ENCODE measurements around the gene BMS1. TPM values are rescaled to one million over a fixed set of nuclear protein-coding genes. Genes with fewer than 3 reads are reported as not detected.

Gene BMS1
- total RNA-seq, 1 experiment from 2014 or later = 25.9 TPM

DNA sequence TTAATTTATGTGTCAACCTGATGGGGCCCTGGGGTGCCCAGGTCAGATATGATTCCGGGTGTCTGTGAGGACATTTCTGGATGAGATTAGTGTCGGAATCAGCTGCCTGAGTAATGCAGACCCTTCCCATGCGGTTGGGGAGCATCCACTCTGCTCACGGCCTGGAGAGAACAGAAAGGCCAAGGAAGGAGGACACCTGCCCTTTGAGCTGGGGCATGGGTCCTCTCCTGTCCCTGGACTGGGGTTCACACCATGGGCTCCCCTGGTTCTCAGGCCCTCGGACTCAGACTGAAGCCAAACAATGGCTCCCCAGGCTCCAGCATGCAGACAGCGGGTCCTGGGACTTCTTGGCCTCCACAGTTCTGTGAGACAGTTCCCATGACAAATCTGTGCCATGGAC lies 94.3 kb downstream of the BMS1 start:
- Mint-ChIP-seq H3K9me3 (ENCODE audit: low read depth, unreplicated experiment) (peaks cover 3% of the 10 kb centered on the region), H3K27me3 (ENCODE audit: unreplicated experiment) (peaks cover 72% of the 10 kb centered on the region), H3K36me3 (ENCODE audit: insufficient read depth, unreplicated experiment) (no peaks in the 10 kb centered on the region), H3K27ac (ENCODE audit: unreplicated experiment) (no peak overlapping the region), H3K4me3 (ENCODE audit: low read depth, unreplicated experiment) (no peak overlapping the region), H3K4me1 (ENCODE audit: low read depth, unreplicated experiment) (no peaks in the 10 kb centered on the region)
- intact Hi-C loops (cut with micrococcal nuclease; ENCODE audit: unreplicated experiment) = no loop called here
- BruUV-seq (replicated peaks) = no TSS peak
- TF ChIP-seq, protein P1, sequence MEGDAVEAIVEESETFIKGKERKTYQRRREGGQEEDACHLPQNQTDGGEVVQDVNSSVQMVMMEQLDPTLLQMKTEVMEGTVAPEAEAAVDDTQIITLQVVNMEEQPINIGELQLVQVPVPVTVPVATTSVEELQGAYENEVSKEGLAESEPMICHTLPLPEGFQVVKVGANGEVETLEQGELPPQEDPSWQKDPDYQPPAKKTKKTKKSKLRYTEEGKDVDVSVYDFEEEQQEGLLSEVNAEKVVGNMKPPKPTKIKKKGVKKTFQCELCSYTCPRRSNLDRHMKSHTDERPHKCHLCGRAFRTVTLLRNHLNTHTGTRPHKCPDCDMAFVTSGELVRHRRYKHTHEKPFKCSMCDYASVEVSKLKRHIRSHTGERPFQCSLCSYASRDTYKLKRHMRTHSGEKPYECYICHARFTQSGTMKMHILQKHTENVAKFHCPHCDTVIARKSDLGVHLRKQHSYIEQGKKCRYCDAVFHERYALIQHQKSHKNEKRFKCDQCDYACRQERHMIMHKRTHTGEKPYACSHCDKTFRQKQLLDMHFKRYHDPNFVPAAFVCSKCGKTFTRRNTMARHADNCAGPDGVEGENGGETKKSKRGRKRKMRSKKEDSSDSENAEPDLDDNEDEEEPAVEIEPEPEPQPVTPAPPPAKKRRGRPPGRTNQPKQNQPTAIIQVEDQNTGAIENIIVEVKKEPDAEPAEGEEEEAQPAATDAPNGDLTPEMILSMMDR (IDR thresholded peaks at IDR 0.05; ENCODE audit: unreplicated experiment) = no peak
- CTCF ChIA-PET = no interaction called here
- no peak for DNase-seq

DNA sequence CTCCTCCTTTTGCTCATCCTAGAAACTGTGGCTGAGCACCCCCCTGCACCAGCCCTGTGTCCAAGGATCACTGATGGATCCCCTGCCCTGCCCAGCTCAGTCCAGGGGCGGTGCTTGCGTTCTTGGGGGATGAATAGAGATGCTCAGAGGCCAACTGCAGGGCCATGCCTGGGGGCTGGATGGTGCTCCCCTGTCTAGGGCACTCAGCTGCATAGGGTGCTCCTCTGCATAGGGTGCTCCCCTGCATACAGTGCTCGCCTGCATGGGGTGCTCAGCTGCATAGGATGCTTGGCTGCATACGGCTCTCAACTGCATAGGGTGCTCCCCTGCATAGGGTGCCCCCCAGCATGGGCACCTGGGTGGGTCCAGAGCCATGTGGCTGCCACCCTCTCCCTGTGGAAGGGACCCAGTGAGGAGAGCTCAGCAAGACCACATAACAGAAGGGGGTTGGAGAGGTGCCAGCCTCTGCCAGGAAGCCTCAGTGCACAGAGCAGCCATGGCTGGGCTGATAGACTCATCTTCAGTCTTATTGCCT lies 95.0 kb downstream of the BMS1 start:
- Mint-ChIP-seq H3K4me3 (ENCODE audit: low read depth, unreplicated experiment) (no peak overlapping the region), H3K27me3 (ENCODE audit: unreplicated experiment) (peaks cover 72% of the 10 kb centered on the region), H3K4me1 (ENCODE audit: low read depth, unreplicated experiment) (no peaks in the 10 kb centered on the region), H3K27ac (ENCODE audit: unreplicated experiment) (no peak overlapping the region), H3K9me3 (ENCODE audit: low read depth, unreplicated experiment) (peaks cover 7% of the 10 kb centered on the region), H3K36me3 (ENCODE audit: insufficient read depth, unreplicated experiment) (no peaks in the 10 kb centered on the region)
- TF ChIP-seq, protein P1 (IDR thresholded peaks at IDR 0.05; ENCODE audit: unreplicated experiment) = no peak
- no TSS peak for BruUV-seq (replicated peaks)
- CTCF ChIA-PET = no interaction called here
- intact Hi-C loops (cut with micrococcal nuclease; ENCODE audit: unreplicated experiment) = no loop called here
- no peak for DNase-seq

DNA sequence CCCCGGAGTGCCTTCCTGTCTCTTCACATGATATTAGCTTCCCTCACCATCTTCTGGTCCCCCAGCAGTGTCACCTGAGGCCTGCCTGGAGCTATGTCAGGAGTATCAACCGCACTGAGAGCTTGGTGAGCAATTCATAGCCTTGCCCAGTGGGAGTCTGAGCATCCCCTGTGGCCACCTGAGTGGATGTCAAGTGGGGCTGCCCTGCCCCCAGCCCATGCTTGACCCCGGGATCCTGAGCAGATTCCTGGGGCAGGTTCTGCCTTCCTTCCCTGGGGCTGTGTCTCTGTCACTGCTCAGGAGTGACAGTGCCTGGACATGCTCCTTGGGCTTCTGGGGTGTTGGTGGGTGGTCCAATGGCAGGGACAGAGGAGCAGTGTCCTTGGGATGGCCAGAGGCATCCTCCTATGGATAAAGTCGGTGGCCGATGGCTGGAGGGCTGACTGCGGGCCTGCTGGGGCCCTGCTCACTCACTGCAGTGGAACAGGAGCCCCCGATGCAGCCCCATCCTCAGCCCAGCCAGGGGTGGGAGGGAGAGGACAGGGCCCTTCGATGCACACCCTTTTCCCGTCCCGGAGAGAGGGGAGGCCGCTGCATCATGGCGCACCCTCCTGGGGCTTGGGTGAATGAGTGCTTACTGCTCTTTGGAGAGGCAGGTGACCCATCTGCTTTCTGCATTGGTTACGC lies 95.7 kb downstream of the BMS1 start:
- Mint-ChIP-seq H3K9me3 (ENCODE audit: low read depth, unreplicated experiment) (peaks cover 7% of the 10 kb centered on the region), H3K4me1 (ENCODE audit: low read depth, unreplicated experiment) (no peaks in the 10 kb centered on the region), H3K36me3 (ENCODE audit: insufficient read depth, unreplicated experiment) (no peaks in the 10 kb centered on the region), H3K27me3 (ENCODE audit: unreplicated experiment) (peaks cover 73% of the 10 kb centered on the region), H3K4me3 (ENCODE audit: low read depth, unreplicated experiment) (no peak overlapping the region), H3K27ac (ENCODE audit: unreplicated experiment) (no peak overlapping the region)
- TF ChIP-seq, protein P1 (IDR thresholded peaks at IDR 0.05; ENCODE audit: unreplicated experiment) = no peak
- CTCF ChIA-PET = no interaction called here
- intact Hi-C loops (cut with micrococcal nuclease; ENCODE audit: unreplicated experiment) = no loop called here
- no TSS peak for BruUV-seq (replicated peaks)
- no peak for DNase-seq

DNA sequence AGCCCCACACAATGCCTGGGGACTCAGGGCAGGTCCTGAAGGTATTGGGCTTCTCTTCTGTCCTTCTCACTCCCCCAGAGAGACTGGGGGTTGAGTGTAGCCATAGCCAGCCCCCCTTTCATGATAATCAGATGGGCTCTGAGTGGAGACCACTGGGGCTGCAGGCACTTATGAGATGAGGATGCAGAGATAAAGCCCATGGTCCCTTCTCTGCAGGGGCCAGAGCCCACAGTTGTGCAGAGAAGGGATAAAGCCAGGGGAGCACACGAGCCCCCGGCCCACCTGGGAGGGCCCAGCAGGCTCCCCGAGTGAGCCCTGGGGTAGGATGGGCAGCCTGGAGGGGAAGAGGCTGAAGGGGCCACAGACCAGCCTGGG lies 96.2 kb downstream of the BMS1 start:
- H3K4me3 Mint-ChIP-seq (ENCODE audit: low read depth, unreplicated experiment) = no peak overlapping the region
- no peak overlapping the region for H3K27ac Mint-ChIP-seq (ENCODE audit: unreplicated experiment)
- CTCF ChIA-PET = no interaction called here
- no peaks in the 10 kb centered on the region for H3K4me1 Mint-ChIP-seq (ENCODE audit: low read depth, unreplicated experiment)
- BruUV-seq (replicated peaks) = no TSS peak
- no peaks in the 10 kb centered on the region for H3K36me3 Mint-ChIP-seq (ENCODE audit: insufficient read depth, unreplicated experiment)
- peaks cover 73% of the 10 kb centered on the region for H3K27me3 Mint-ChIP-seq (ENCODE audit: unreplicated experiment)
- intact Hi-C loops (cut with micrococcal nuclease; ENCODE audit: unreplicated experiment) = no loop called here
- TF ChIP-seq, protein P1 (IDR thresholded peaks at IDR 0.05; ENCODE audit: unreplicated experiment) = no peak
- no peak for DNase-seq
- peaks cover 7% of the 10 kb centered on the region for H3K9me3 Mint-ChIP-seq (ENCODE audit: low read depth, unreplicated experiment)
